ENCODE results near the gene TNNC1.

TNNC1 gene

GRCh38 chr3:52441772-52442332 lies 12.0 kb downstream of the TNNC1 start:
- no peak for DNase-seq

DNA sequence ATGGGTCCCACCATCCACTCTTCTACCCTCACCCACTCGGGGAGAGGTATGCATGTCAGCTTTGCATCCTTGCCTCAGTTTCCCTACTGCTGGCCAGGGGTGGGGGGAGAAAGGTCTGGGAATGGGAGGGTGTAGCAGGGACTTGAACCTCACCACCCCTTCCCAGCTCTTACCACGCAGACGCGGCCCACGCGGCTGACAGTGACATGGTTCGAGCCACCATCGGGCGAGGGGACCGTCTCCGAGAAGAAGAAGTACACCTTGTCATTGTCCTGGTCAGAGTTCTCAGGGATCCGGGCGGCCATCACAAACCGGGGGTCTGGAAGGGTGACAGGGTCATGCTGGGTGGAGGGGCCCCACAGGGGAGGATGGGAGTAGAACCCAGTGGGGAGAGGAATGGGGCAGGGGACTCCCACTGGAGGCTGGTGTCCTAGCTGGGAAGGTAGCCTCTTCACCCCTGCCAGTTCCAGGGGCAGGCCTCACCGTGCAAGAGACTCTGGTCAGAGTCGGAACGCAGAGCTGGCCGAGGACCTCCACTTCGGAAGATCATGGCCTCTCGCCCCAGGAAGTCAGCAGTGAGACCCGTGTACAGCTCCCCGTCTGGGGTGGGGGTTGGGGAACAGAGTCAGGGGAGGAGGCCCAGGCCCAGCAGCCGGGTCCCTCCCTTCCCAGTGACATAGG lies 12.6 kb downstream of the TNNC1 start:
- no peak for DNase-seq

GRCh38 chr3:52440671-52441070 lies 13.2 kb downstream of the TNNC1 start:
- DNase-seq = no peak

DNA sequence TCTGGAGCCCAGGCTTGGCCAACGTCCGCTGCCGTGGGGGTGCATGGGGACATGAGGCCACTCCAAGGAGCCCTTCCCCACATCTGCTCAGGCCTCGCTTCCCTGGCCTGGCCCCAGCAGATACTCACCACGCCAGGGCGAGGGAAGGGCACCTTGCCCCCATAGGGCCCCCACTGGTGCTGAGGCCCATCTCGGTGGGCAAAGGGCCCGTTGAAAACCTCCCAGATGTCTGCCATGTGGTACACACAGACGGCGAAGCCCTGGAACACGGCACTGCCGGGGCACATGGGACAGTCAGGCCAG lies 13.6 kb downstream of the TNNC1 start:
- DNase-seq = no peak

GRCh38 chr3:52439426-52440248 lies 14.2 kb downstream of the TNNC1 start:
- no peak for DNase-seq

DNA sequence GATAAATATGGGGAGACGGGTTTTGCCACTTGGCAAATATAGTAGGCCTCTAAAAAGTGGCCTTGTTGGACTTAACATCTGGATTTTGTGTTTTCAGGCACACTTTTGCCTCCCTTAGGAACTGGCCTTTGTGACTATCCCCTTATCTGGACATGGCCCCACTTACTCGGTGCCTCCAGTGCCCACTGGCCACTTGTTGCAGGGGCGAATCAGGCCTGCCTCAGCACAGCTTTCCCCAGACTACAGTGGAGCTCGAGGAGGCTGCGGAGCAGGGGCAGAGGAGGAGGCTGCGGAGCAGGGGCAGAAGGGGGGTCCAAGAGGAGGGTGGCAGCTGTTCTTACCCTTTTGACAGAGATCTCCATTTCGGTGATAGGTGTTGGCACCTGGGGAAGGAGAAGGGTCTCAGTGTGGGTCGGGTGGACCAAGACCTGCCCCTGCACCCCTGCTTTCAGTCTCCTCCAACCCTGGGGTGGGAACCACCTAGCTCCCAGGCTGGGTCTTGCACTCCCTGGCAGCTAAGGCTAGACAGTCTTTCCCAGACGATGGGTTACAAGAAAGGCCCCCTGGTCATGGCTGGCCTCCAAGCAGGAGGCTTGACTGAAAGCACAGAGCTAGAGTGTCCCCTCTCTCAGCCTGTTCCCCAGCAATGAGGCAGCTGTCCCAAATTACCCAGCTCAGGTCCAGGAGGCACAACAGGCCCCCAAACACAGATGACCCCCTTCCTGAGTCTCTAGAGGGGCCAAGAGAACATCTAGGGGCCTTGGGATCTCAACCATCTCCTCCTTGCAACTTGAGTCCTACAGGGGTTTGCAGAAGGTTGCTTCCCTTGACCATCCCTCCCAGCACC lies 15.0 kb downstream of the TNNC1 start:
- no peak for DNase-seq

- DNase-seq = no peak
Observed at GRCh38 chr3:52438104-52438376, 15.8 kb downstream of the TNNC1 start.

GRCh38 chr3:52437326-52438103 lies 16.3 kb downstream of the TNNC1 start:
- no peak for DNase-seq

- DNase-seq = no peak
Observed at GRCh38 chr3:52436500-52437149, 17.2 kb downstream of the TNNC1 start.

DNA sequence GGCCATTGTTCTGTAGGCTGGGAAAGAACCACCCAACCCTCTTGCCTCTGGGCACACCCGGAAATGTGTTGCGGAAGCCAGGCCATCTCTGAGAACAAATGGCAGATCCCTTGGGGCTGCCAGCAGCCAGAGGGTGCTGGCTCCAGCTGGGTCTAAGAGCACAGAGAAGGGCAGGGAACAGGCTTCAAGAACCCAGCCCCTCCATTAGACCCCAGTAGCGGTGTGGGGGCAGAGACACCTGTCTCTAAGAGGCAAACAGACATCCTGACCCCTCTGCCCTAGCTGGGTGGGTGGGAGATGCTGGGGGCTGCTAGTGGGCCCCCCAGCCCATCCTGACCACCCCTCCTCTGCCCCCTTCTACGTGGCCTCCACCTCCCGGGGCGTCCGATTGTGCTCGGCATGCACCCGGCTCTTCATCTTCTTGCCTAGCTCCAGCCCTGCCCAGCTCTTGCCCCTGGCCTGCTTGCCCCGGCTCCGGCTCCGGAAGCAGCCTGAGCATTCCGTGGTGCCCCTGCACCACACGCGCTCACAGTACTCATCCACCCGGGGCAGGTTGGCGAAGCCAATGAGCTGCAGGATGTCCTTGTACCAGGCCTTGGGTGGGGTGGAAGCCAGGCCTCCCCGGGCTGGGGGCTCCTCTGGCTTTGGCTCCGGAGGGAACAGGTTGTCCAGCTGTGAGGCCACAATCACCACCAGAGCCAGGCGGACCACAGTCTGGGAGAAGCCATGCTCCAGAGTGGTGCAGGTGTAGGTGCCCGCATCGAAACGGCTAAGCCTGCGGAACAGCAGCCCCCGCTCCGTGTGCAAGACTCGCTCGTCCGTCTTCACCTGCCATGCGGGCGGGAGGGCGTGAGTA lies 18.4 kb downstream of the TNNC1 start:
- DNase-seq = no peak

GRCh38 chr3:52434491-52435115 lies 19.2 kb downstream of the TNNC1 start:
- no peak for DNase-seq

DNA sequence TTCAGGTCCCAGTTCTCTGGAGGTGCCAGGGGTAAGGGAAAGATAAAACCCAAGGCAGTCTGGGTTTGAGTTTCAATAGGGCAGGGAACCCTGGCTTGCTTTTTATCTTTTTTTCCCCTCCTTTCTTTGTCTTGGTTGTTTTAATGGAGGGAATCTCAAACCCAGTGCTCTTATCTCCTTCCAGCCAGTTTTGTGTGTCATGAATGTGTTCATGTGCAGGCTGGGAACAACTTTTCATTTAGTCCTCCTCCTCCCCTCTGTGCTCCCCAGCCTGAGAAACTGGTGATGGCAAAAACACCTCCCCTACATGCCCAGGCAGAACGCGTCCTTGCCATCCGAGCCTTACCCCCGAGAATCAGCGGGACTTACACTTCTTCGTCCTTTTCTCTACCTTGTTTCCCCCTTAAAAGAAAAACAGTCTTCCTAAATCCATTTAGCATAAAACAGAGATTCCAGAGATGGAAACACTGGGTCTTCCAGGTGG lies 19.8 kb downstream of the TNNC1 start:
- DNase-seq = no peak

- no peak for DNase-seq
Observed at GRCh38 chr3:52433328-52433995, 20.4 kb downstream of the TNNC1 start.

GRCh38 chr3:52432691-52433141 lies 21.1 kb downstream of the TNNC1 start:
- no peak for DNase-seq

- DNase-seq = no peak
Observed at GRCh38 chr3:52432225-52432624, 21.6 kb downstream of the TNNC1 start.

GRCh38 chr3:52431459-52432223 lies 22.2 kb downstream of the TNNC1 start:
- DNase-seq = no peak

- no peak for DNase-seq
Observed at GRCh38 chr3:52430416-52430810, 23.4 kb downstream of the TNNC1 start.

GRCh38 chr3:52429779-52430415 lies 23.9 kb downstream of the TNNC1 start:
- DNase-seq = no peak

- DNase-seq = no peak
Observed at GRCh38 chr3:52429031-52429430, 24.8 kb downstream of the TNNC1 start.

Measured in NCI-H510A (cell line).